HG03342 (cell line): ENCODE measurements around the gene TRMT5.

Experiments used
- ATAC-seq: cut with Tn5 transposase; IDR thresholded peaks from one replicate; pipeline ENCODE4 v1.9.1; 2021; ENCODE audit warnings: mild to moderate bottlenecking, moderate library complexity; ENCODE audit not compliant: unreplicated experiment

The TRMT5 gene, protein sequence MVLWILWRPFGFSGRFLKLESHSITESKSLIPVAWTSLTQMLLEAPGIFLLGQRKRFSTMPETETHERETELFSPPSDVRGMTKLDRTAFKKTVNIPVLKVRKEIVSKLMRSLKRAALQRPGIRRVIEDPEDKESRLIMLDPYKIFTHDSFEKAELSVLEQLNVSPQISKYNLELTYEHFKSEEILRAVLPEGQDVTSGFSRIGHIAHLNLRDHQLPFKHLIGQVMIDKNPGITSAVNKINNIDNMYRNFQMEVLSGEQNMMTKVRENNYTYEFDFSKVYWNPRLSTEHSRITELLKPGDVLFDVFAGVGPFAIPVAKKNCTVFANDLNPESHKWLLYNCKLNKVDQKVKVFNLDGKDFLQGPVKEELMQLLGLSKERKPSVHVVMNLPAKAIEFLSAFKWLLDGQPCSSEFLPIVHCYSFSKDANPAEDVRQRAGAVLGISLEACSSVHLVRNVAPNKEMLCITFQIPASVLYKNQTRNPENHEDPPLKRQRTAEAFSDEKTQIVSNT

DNA sequence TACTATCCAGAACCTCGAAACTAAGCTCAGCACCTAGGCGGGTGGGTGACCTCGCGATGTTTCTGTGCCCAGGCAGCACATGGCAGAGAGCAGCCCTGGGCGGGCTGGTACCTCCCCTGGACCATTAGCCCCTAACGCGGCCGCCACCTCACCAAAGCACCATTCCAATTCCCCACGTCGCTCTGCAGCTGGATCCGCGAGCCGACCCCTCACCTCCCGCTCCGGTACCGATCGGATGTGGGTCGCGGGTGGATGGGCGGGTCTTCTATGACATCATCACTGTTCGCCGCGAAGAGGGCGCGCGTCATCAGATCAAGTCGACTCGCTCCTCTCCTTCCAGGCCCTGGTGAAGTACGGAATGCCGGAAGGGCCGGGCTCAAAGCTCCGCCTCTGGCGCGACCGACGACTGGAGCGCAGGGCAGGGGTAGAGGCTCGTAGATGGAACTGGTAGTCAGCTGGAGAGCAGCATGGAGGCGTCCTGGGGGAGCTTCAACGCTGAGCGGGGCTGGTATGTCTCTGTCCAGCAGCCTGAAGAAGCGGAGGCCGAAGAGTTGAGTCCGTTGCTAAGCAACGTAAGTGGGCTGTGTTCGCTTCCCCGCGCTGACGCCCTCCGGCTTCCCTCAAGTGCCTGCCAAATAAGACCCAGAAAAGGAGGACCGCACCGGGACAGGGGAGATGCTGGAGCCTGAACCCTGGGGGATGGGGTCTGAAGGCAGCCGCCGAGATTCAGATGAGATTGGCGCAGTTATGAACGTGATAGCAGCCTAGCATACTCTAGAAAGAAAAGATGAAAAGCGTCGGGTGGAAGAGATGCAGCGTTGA is at the start of gene TRMT5, which contains the start of gene SLC38A6:
Gene TRMT5, minus strand, starts transcription at position 269 of the 822 bp plus-strand sequence. Its CDS starts 106 bp downstream, at position 163.
Gene SLC38A6, plus strand, starts transcription at position 435 of the 822 bp plus-strand sequence. Its CDS starts 33 bp downstream, at position 468.
- ATAC-seq: peak; percentile 81

DNA sequence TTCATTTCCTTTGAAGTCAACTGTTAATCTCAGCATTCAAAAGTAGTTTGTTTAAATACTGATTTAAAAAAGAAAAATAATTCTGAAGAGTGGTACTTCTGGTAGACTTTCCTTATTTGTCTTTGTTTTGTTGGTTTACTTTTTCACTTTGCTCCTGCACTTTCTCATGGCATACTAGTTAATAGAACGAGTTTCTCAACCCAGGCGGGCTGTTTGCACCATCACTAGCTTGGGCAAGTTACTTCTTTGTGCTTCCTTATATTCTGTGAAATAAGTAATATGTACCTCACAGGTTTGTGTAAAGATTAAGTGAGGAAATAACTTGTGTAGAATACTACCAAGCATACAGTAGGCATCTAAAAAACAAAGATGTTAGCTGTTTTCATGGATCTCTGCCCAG is 45.6 kb upstream of the TRMT5 start:
- no peak for ATAC-seq

DNA sequence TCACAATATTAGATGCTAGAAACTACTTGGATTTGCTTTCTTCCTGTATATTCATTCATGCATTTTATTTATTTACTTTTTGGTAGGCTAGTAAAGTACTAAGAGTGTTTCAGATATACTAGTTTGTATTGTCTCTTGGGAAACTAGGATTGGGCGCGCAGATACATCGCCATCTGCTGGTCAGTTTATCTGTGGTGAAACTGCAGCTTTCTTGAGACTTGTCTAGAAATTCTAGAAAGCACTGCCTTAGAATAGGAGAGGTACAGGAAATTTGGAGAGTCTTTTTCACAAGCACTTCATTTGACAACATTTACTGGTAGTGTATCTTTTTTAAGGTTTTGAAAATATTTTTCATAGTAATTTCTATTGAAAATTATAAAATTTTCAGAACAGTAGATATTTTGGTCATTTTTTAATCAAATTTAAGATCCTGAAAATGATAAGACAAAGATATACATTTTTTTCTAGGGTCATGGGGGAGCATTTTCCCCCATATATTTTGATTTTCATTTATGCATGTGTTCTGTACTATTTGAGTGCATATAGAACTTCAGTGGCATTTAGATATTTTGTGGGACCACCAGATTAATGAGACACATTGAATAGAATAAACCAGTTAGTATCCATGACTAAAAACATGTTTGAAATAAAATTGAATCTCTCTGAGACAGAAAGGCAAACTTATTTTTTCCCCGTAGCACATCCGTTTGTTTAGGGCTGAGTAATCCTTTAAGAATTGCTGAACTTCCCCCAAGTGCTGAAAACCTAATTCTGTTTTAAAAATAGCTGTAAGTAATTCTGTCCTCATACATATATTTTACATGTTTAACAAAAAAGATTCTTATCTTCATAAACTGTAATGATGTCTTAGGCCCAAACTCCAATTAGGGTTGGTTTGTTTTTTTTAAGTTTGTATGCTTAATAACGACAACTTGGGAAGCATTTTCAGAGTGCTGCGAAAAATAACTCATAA is 44.7 kb upstream of the TRMT5 start:
- ATAC-seq: no peak

DNA sequence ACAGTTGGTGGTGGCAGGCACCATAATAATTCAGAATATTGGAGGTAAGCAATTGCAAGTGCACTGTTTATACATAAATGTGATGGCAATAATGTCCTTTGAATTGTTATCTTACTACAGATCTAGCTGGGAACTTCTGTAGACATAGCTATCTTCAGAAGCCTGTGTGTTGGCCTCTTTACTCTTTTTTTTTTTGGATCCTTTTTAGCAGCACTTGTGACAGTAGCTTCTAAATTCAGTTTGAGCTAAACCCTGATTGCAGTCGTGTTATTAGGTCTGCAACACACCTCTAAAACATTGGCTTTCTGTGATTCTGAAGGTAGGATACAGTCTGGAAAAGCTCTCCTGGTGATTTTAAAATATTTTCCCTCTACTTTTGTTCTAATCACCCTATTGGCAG is 38.7 kb upstream of the TRMT5 start:
- ATAC-seq: no peak

DNA sequence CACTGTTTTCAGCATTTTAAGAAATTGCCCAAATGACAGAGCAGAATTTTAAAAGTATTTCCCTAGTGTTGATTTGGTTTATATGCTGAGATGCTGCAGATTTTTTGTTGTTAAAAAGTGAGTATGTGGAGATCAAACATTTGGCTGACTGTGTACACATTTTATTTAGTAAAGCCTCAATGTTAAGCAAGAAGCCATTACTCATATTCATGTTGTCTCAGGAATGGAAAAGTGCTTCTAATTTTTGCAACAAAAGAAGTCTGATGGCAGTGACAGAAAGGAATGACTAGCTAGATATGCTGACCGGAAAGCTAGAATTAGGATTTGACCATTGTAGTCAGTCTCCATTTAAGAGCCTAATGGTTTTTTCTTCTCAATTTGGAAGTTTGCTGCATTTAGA is 22.7 kb upstream of the TRMT5 start:
- no peak for ATAC-seq

DNA sequence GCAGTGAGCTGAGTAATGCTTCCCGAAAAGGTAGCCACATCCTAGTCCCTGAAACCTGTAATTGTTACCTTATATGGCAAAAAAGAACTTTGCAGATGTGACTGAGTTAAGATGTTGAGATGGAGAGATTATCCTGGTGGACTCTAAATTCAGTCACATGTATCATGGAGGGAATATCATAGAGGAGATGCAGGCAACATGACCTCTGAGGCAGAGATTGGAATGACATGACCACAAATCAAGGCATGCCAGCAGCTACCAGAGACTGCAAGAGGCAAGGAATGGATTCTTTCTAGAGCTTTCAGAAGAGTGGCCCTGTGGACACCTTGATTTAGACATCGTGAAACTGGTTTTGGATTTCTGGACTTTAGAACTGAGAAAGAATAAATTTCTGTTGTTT is 18.7 kb upstream of the TRMT5 start:
- no peak for ATAC-seq

DNA sequence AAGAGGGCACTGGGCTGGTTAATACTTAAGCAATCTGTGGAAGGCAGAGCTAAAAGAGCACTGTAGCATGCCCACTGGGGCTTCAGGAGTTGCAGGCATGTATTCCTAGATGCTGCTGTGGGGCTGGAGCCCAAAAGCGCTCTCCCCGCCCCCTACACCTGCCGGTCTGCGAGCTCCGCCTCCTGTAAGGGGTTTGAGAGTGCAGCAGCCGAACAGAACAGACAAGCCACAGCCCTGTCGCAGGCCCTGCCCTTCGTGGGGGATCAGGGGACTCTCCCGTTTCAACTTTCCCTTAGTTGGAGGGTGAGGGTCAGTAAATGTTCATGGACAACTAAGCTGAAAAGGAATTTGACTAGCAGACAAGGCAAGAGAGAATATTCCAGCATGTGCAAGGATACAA is 17.7 kb upstream of the TRMT5 start:
- ATAC-seq: no peak

DNA sequence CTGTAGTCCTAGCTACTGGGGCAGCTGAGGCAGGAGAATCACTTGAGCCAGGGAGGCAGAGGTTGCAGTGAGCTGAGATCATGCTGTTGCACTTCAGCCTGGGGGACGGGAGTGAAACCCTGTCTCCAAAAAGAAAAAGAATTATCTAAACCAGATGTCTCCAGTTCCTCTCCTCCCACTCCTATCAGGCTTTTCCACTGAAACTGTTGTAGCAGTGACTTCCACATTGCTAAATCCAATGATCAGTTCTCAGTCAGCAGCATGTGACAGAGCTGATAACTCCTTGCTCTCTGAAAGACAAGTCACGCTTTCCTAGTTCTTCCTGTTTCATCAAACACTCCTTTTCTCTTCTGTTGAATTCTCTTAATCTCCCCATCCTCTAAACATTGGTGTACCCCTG is 8.7 kb upstream of the TRMT5 start:
- no peak for ATAC-seq

DNA sequence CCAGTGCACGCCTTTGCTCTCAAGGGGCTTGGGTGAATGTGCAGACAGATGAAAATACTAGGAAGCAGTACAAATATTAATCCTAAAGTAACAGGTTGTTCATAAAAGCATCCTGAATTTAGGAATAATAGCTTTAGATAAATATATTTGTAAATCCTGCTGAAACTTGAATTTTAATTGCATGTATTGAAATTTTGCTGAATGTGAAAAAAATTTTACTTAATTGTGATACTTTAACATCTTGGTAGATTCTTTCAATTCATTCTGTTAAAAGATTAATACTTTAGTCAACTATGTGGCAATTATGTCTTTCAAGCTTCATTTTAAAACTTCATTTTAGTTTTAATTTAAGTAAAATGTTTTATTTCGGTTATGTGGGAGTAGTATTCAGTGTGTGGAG is 5.6 kb upstream of the TRMT5 start:
- no peak for ATAC-seq

DNA sequence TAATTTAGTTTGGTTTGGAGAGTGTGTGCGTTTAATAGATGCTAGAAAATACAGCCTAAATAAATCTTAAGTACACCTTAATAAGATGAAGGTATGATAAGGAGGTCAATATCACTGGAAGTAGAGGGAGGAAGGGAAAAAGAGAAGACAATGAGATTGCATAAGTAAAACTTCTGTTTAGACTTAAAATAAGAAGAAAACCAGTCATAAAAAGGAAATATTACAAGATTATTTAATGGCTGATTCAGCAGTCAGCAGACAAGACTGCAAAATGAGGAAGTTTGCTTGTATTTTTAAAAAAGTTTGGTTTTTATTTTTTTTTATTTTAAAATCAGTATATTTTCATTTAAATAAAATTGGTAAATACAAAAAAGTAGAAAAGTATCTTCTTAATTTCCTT is 3.3 kb upstream of the TRMT5 start:
- no peak for ATAC-seq

DNA sequence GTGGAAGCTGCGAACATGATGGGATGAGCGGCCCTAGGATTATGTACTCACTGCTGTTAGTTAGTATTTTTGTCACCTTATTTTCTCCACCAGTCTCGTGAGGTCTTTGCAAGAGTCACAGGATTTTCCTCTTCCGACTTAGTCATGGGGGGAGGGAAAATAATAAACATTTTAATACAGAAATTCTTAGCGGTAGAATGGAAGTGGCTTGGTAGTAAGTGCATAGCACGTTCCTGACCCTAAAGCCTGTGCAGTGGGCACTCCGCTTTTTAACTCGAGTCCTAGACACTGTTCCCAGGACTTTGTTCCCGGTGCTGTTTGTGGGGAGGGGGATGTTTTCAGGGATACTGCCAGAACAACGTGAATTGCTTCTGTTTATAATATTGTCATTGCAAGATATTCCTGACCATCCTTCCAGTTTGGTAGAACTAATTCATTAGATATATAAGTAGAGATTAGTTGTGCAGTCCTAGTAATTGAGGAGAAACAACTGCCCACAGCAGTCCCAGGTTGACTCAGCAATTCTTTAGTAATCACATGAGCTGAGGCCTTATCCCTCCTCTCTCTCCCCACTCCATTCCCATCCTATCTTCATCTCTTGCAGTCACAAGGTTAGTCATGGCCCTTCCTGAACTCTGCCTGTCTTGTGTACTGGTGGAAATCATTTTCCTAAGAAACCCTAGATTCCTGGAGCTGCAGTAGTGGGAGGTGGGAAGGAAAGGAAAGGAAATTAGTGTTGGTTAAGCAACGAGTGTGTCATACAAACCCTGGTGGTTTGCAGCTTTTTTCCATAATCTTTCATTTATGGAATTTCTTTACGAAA is 965 bp upstream of the TRMT5 start:
- no peak for ATAC-seq

DNA sequence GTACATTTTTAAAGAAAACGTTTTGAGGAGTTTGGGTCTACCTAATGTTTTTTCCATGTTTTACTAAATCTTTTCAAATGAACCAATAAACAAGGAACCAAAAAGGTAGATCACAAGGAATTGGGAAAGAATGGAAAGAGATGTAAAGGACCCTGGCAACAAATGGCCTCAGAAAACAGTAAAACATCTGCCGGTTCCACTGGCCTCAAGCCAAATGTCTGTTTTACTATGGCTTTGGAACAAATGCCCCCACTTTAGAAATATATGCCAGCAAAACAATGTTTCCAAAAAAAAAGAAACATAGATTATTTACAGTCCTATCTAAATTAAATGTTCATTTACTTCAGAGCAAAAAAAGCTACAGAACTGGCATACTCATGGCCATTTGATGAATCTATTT is 3.0 kb downstream of the TRMT5 start:
- no peak for ATAC-seq

DNA sequence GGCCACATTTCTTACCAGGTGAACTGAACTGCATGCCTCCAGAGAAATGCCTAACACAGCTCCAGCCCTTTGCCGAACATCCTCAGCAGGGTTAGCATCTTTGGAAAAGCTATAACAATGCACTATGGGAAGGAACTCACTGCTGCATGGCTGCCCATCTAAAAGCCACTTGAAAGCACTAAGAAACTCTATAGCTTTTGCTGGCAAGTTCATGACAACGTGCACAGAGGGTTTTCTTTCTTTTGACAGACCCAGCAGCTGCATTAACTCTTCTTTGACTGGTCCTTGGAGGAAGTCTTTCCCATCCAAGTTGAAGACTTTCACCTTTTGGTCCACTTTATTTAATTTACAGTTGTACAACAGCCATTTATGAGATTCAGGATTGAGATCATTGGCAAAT is 5.3 kb downstream of the TRMT5 start:
- ATAC-seq: no peak

DNA sequence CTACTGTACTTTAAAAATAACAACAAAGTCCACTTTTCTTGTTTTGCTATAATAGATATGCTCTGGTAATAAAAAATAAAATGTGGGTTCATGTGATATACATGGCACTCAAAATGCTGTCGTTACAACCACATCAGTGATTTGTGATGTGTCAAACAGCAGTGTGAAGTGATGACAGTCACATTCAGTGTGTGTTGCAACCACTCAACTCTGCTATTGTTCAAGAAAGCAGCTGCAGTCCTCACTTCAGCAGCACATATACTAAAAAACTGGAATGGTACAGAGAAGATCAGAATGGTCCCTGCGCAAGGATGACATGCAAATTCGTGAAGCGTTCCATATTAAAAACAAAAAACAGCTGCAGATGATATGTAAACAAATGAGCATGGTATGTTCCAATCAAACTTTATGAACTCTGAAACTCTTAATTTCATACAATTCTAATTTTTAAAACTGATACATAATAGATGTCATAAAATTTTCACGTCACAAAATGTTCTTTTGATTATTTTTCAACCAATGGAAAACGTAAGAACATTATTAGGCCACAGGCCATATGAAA is 6.7 kb downstream of the TRMT5 start:
- no peak for ATAC-seq

DNA sequence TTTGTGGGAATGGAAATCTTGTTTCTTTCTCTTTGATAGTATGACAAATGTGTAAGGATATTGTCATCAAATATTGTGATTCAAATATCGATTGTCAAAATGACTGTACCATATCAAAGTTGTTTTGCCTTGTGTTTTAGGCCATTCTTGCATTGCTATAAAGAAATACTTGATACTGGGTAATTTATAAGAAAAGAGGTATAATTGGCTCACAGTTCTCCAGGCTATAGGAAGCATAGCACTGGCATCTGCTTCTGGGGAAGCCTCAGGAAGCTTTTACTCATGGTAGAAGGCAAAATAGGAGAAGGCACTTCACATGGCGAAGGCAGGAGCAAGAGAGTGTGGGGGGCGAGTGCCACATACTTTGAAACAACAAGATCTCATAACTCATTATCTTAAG is 7.8 kb downstream of the TRMT5 start:
- ATAC-seq: no peak

DNA sequence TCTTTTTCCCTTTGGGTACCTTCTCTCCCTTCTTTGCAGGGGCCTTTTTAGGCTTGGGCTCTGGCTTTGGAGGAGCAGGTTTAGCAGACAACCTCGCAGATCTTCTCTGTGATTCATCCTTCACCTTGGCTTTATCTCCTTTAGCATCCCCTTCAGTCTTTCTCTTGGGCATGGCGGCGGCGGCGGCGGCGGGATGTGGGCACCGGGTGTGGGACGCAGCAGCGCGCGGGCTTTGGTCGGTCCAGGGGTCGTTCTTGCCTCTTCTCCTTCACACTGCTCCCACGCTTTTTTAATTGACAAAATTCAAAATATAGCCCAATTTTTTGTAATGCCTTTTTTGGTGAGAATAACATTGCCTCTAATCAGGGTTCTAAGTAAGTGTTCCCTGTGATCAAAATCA is 8.6 kb downstream of the TRMT5 start:
- ATAC-seq: no peak

DNA sequence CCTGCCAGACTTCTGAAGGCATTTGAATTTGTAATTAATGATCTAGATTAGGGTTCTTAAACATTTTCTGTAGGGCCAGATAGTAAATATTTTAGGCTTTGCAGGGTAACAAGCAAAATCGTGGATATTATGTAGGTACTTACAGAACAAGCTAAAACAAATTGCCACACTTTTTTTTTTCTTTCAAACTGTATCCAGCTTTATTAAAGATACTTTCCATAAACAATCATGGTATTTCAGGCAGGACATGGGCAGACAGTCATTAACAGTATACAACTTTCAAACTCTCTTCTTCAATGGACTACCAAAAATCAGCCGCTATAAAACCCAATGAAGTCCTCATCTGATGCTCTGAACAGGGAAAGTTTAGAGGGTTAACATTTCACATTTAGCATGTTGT is 9.6 kb downstream of the TRMT5 start:
- no peak for ATAC-seq

DNA sequence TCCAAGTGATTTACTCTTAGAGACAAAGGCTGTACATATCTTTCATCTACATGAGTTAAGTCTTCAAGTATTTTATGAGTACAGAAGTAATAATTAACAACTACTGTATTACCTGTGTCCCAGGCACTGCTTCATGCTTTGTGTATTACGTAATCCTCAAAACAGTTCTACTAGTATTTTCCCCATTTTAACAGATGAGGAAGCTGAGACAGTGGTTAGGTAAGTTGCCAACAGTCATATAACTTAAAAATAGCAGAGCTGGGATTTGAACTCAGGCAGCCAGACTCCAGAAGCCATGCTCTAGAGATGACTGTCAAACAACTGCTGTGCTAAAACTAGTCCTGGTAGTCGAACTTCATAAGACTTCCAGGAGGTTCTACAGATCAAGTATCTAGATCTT is 10.7 kb downstream of the TRMT5 start:
- no peak for ATAC-seq

DNA sequence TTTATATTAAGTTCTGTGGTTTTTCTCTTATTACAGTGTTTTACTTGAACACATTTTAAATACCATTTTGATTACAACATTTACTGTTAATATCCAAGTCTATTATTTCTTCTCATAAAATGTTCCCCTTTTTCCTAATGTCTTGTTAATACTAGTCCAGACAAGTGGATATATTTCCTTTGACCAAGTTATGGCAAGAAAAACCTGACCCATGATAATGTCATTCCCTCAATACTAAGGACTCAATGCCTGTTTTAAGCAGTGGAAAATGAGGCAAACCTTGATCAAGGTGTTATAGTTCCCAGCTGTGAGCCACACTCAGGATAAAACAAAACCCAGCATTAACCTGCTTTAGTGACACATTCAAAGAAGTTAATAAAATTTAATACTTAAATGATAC is 12.2 kb downstream of the TRMT5 start:
- no peak for ATAC-seq

DNA sequence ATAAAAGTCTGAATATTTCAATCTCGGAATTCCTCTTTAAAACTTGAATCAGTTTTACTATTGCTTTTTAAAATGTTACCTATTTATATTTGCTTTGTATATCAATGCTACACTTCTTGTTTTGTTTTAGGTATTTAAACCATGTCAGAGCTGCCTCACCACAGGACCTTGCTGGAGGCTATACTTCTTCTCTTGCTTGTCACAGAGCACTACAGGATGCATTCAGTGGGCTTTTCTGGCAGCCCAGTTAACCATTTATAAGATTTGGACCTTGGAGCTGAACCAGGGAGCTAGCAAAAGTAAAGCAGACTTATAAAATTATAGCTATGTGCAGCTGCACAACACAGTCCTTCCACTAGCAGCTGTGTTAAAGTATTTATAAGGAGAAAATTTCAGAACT is 12.8 kb downstream of the TRMT5 start:
- ATAC-seq: no peak
